K562 (cell line): ENCODE results near the gene HOXC10. TPM values are rescaled to one million over a fixed set of nuclear protein-coding genes. Genes with fewer than 3 reads are reported as not detected.

Experiments used
- ATAC-seq: fragments of 200-7000 bp; cut with Tn5 transposase; 3 replicates; pipeline ENCODE4 v1.9.1; 2020; ENCODE audit warnings: moderate library complexity
- BruUV-seq: library from RNA; stranded (reverse); fragments of 400-500 nt; replicated peaks from 2 replicates; lab custom pipeline; 2021; lab: Mats Ljungman, UMichigan
- CTCF ChIA-PET: fragments of 300-600 bp; formaldehyde crosslinking; extraction: SDS; loops from one replicate; lab custom pipeline; 2021; ENCODE audit warnings: low intra/inter-chr PET ratio; lab: Yijun Ruan, JAX
- POLR2A ChIA-PET: fragments of 300-600, 350-650 bp; sonication (Branson Sonifier 250); formaldehyde crosslinking; extraction: SDS; loops from one replicate; lab custom pipeline; 2021; ENCODE audit warnings: antibody characterized with exemption, inconsistent platforms; lab: Yijun Ruan, JAX
- DNase-seq, 4 experiments: peaks; one replicate each; pipeline versions ENCODE4 v3.0.0 to v3.0.0-alpha.2; 2011 to 2018; ENCODE audit warnings: low spot score in 3 of 4, mixed read lengths in 3 of 4; ENCODE audit errors: extremely low read depth in 1 of 4
- FAIRE-seq: peaks from 2 replicates; lab custom pipeline; 2011; peaks lifted over from hg19 to GRCh38; lab: Jason Lieb, UNC
- H2AFZ ChIP-seq: 2 replicates; pipeline ENCODE4 v1.6.0; 2011; ENCODE audit warnings: low read depth, low read length, control low read depth, inconsistent platforms
- H3K27ac ChIP-seq: fragments of 200-600 bp; 3 replicates; pipeline ENCODE4 v1.8.0; 2011; ENCODE audit warnings: low read depth, mild to moderate bottlenecking, control low read depth, inconsistent platforms, low read length, moderate library complexity, mixed read lengths; ENCODE audit errors: extremely low read depth
- H3K27me3 ChIP-seq, 2 experiments: fragments of 300-600 bp in 1 of 2; 2 replicates in 1 of 2; 3 replicates in 1 of 2; pipeline versions ENCODE4 v1.6.0 to v1.8.0; 2011; ENCODE audit warnings: inconsistent platforms in 2 of 2, low read length in 2 of 2, mild to moderate bottlenecking in 1 of 2, mixed read lengths in 1 of 2, moderate library complexity in 1 of 2; ENCODE audit not compliant: control insufficient read depth in 2 of 2, insufficient read depth in 2 of 2
- H3K36me3 ChIP-seq: fragments of 300-600 bp; 3 replicates; pipeline ENCODE4 v1.8.0; 2011; ENCODE audit warnings: mild to moderate bottlenecking, low read length, inconsistent platforms; ENCODE audit not compliant: control insufficient read depth, insufficient read depth
- H3K4me1 ChIP-seq, 2 experiments: fragments of 200-600 bp in 1 of 2; replicated peaks in 1 of 2; 2 replicates in 1 of 2; 3 replicates in 1 of 2; pipeline versions ENCODE4 v1.5.1 to v1.8.0; 2011; ENCODE audit warnings: inconsistent platforms in 2 of 2, low read length in 2 of 2, mild to moderate bottlenecking in 1 of 2, mixed read lengths in 1 of 2, moderate library complexity in 1 of 2; ENCODE audit not compliant: control insufficient read depth in 2 of 2, insufficient read depth in 2 of 2
- H3K4me2 ChIP-seq: 2 replicates; pipeline ENCODE4 v1.6.1; 2011; ENCODE audit warnings: low read length, control low read depth, inconsistent platforms, mixed read lengths; ENCODE audit not compliant: insufficient read depth
- H3K4me3 ChIP-seq: fragments of 200-600 bp; sonication (generic), shearing (Covaris generic); 2 replicates; pipeline ENCODE4 v1.5.1; 2016; ENCODE audit warnings: control low read depth, inconsistent platforms
- H3K79me2 ChIP-seq: fragments of 200-600 bp; 3 replicates; pipeline ENCODE4 v1.8.0; 2011; ENCODE audit warnings: low read length, inconsistent platforms; ENCODE audit not compliant: control insufficient read depth, insufficient read depth
- H3K9ac ChIP-seq, 2 experiments: 2 replicates each; pipeline versions ENCODE4 v1.6.0 to v1.6.1; 2011; ENCODE audit warnings: low read depth in 2 of 2, low read length in 2 of 2, control low read depth in 1 of 2, inconsistent platforms in 1 of 2, mild to moderate bottlenecking in 1 of 2, mixed read lengths in 1 of 2; ENCODE audit not compliant: insufficient read depth in 1 of 2
- H3K9me1 ChIP-seq: one replicate; pipeline ENCODE4 v1.6.0; 2011; ENCODE audit warnings: inconsistent platforms, mild to moderate bottlenecking, low read length, moderate library complexity; ENCODE audit not compliant: control insufficient read depth, insufficient read depth
- H3K9me3 ChIP-seq: replicated peaks from 2 replicates; pipeline ENCODE4 v1.5.1; 2011; ENCODE audit warnings: low read depth, low read length, inconsistent platforms; ENCODE audit not compliant: control insufficient read depth, insufficient read depth
- H4K20me1 ChIP-seq: replicated peaks from 2 replicates; pipeline ENCODE4 v1.6.1; 2011; ENCODE audit warnings: low read length, inconsistent platforms, mixed read lengths; ENCODE audit not compliant: control insufficient read depth, insufficient read depth
- E2F3 ChIP-seq: fragments of 250-450 bp; sonication (Bioruptor Pico); IDR thresholded peaks from 2 replicates; pipeline ENCODE4 v1.4.0; 2020; ENCODE audit warnings: mild to moderate bottlenecking
- FOXO4 ChIP-seq: fragments of 450-650 bp; formaldehyde crosslinking; IDR thresholded peaks from 2 replicates; pipeline ENCODE4 v1.4.0; 2020; ENCODE audit warnings: mild to moderate bottlenecking, moderate library complexity
- GABPB1 ChIP-seq: sonication (generic); formaldehyde crosslinking; IDR thresholded peaks from 2 replicates; pipeline ENCODE4 v1.8.0; 2022; ENCODE audit warnings: mild to moderate bottlenecking, missing genetic modification reagents
- HNRNPL ChIP-seq: fragments of 200-400 bp; formaldehyde crosslinking; IDR thresholded peaks from 2 replicates; pipeline ENCODE4 v1.6.1; 2017; ENCODE audit warnings: low read depth, mild to moderate bottlenecking, low read length
- IRF9 ChIP-seq: fragments of 450-650 bp; IDR thresholded peaks from 2 replicates; pipeline ENCODE4 v1.6.1; 2016; ENCODE audit warnings: missing biosample characterization, missing genetic modification characterization
- KLF16 ChIP-seq: IDR thresholded peaks from 2 replicates; pipeline ENCODE4 v1.6.1; 2016; ENCODE audit warnings: antibody characterized with exemption
- POLR3G ChIP-seq: IDR thresholded peaks from 2 replicates; pipeline ENCODE4 v1.6.1; 2011; ENCODE audit not compliant: insufficient read length, insufficient replicate concordance; ENCODE audit errors: extremely low read depth
- ZNF592 ChIP-seq: fragments of 450-650 bp; IDR thresholded peaks from 2 replicates; pipeline ENCODE4 v1.6.1; 2017; ENCODE audit warnings: antibody characterized with exemption, mild to moderate bottlenecking
- WGBS: fragments of 100-300 bp; shearing (Covaris generic); methylation state at CpG from one replicate; pipeline ENCODE4 v1.1.6; 2016; ENCODE audit warnings: low coverage, mixed read lengths; ENCODE audit not compliant: insufficient coverage; ENCODE audit errors: missing lambda C conversion rate; 5-methylcytosine and 5-hydroxymethylcytosine counted together
- in situ Hi-C: fragments of 300-500 bp; cut with MboI; formaldehyde crosslinking; loops from 4 replicates; pipeline ENCODE4 v1.15.0; 2018; ENCODE audit warnings: inconsistent platforms, mixed read lengths
- intact Hi-C: fragments of 100-400 bp; cut with micrococcal nuclease; formaldehyde crosslinking; loops from 2 replicates; pipeline ENCODE4 v1.14.2; 2022
- polyA plus RNA-seq, 8 experiments: library from polyadenylated mRNA; depleted of rRNA in 4 of 8; stranded (reverse) in 5 of 8; unstranded in 3 of 8; fragments of >200 nt; fragmentation: Nextera tagmentation in 2 of 8; fragmentation: Illumina TruSeq in 1 of 8; extraction: Ambion mirVana in 2 of 8; extraction: Trizol in 1 of 8; gene quantifications; 2 replicates each; pipeline versions ENCODE4 v1.2.1 to v1.2.3, GENCODE V29; 2011 to 2014; ENCODE audit warnings: inconsistent platforms in 1 of 8, missing spikeins in 1 of 8
- total RNA-seq, 7 experiments: library from RNA; depleted of rRNA in 6 of 7; stranded (reverse); fragments of >200 nt in 6 of 7; fragmentation: Illumina TruSeq in 2 of 7; extraction: Trizol in 2 of 7; gene quantifications; 2 replicates each; pipeline versions ENCODE4 v1.2.1 to v1.2.3, GENCODE V29; 2011 to 2021; ENCODE audit warnings: low replicate concordance in 1 of 7

HOXC10 gene
- total and polyA plus RNA-seq, 9 of the 15 experiments (the other 6 are each of a cell fraction or from before 2014, with no cell fraction given) = 0.13 to 0.77 (median 0.35) TPM; not detected in 2

- no peak for TF ChIP-seq KLF16
- no peak for TF ChIP-seq E2F3 (CRISPR knock-in tag)
- no peak for TF ChIP-seq FOXO4 (CRISPR knock-in tag)
- TF ChIP-seq IRF9 (tag) = no peak
These were observed 25.6 kb upstream of the HOXC10 start (continued) for GRCh38 chr12:53959314-53959713.

GRCh38 chr12:53960187-53961024, 24.5 kb upstream of the HOXC10 start:
- CTCF ChIA-PET = no interaction called here
- intact Hi-C loops = no loop called here
- no peak overlapping the region for H3K27ac ChIP-seq
- H3K36me3 ChIP-seq = no peaks in the 10 kb centered on the region
- FAIRE-seq = no peak
- peaks cover 0 to 18% of the 10 kb centered on the region in 2 experiments; a peak in 4 of 5 replicates for H3K4me1 ChIP-seq
- 25% methylated on average over 34 of the region's 39 CpGs for WGBS
- H3K4me3 ChIP-seq = no peak overlapping the region
- H3K27me3 ChIP-seq = peaks cover 64 to 79% of the 10 kb centered on the region in 2 experiments
- 0 out of 2 replicates have a peak, but pooled peaks cover 19% of the 10 kb centered on the region for H4K20me1 ChIP-seq
- POLR2A ChIA-PET = interaction anchor here (0.6 to 1.0 kb wide), 2 partner anchors 31 to 104 kb away, joined by 3 to 4 read pairs; no protein-coding TSS in a partner anchor
- H3K9me3 ChIP-seq = no peaks in the 10 kb centered on the region
- H3K4me2 ChIP-seq = no peak overlapping the region
- no peak overlapping the region for H3K9ac ChIP-seq
- H3K79me2 ChIP-seq = no peaks in the 10 kb centered on the region
- ATAC-seq = no peak
- no peak for DNase-seq
- H3K9me1 ChIP-seq = no peaks in the 10 kb centered on the region
- in situ Hi-C loops = no loop called here
- no peak for TF ChIP-seq ZNF592
- TF ChIP-seq GABPB1 (CRISPR knock-in tag) = no peak
- no peak for TF ChIP-seq POLR3G
- TF ChIP-seq HNRNPL = no peak
- BruUV-seq = no TSS peak
- H2AFZ ChIP-seq = no peak overlapping the region
